GM06990 (cell line): ENCODE measurements around the gene HDAC5.

Source experiments
- DNase-seq: peaks from one replicate; pipeline ENCODE4 v3.0.0-alpha.2; 2011; ENCODE audit not compliant: insufficient read length; ENCODE audit errors: extremely low read depth
- H3K27me3 ChIP-seq: replicated peaks from 2 replicates; pipeline ENCODE4 v1.6.0; 2011; ENCODE audit warnings: low read length; ENCODE audit not compliant: control insufficient read depth, insufficient read depth
- H3K36me3 ChIP-seq: 2 replicates; pipeline ENCODE4 v1.5.1; 2011; ENCODE audit warnings: low read length; ENCODE audit not compliant: control insufficient read depth, insufficient read depth
- H3K4me3 ChIP-seq: replicated peaks from 2 replicates; pipeline ENCODE4 v1.5.1; 2011; ENCODE audit warnings: low read depth, mild to moderate bottlenecking, control low read depth, low read length
- CTCF ChIP-seq: IDR thresholded peaks from 2 replicates; pipeline ENCODE4 v1.5.1; 2011; ENCODE audit warnings: low read length, control low read depth, mild to moderate bottlenecking, inconsistent platforms; ENCODE audit not compliant: insufficient read depth, poor library complexity, severe bottlenecking

The HDAC5 gene

GRCh38 chr17:44093231-44093900 lies 30.1 kb downstream of the HDAC5 start:
- TF ChIP-seq CTCF = no peak
- no peak overlapping the region for H3K4me3 ChIP-seq
- no peaks in the 10 kb centered on the region for H3K27me3 ChIP-seq
- H3K36me3 ChIP-seq = peaks cover 14% of the 10 kb centered on the region
- no peak for DNase-seq

GRCh38 chr17:44092051-44092450 lies 31.4 kb downstream of the HDAC5 start:
- DNase-seq = no peak
- no peak overlapping the region for H3K4me3 ChIP-seq
- H3K36me3 ChIP-seq = peaks cover 17% of the 10 kb centered on the region
- TF ChIP-seq CTCF = no peak
- no peaks in the 10 kb centered on the region for H3K27me3 ChIP-seq

- DNase-seq = no peak
- H3K36me3 ChIP-seq = peaks cover 20% of the 10 kb centered on the region
These were observed 32.0 kb downstream of the HDAC5 start for GRCh38 chr17:44091200-44091997.

GRCh38 chr17:44088254-44088653 lies 35.2 kb downstream of the HDAC5 start:
- no peak for DNase-seq
- H3K4me3 ChIP-seq = no peak overlapping the region
- peaks cover 30% of the 10 kb centered on the region for H3K36me3 ChIP-seq
- TF ChIP-seq CTCF = no peak
- H3K27me3 ChIP-seq = no peaks in the 10 kb centered on the region

More at GRCh38 chr17:44091200-44091997, 32.0 kb downstream of the HDAC5 start:
- H3K4me3 ChIP-seq = no peak overlapping the region
- TF ChIP-seq CTCF = no peak
- no peaks in the 10 kb centered on the region for H3K27me3 ChIP-seq

- Histone ChIP-seq H3K4me3 (no peak overlapping the region), H3K27me3 (no peaks in the 10 kb centered on the region), H3K36me3 (peaks cover 32% of the 10 kb centered on the region)
- DNase-seq = no peak
- no peak for TF ChIP-seq CTCF
These were observed 36.1 kb downstream of the HDAC5 start for GRCh38 chr17:44087319-44087718.
